Keratinocyte (primary cell): ENCODE results near the gene APCDD1.
"Not testable (repeated sequence)": the region's sequence is repeated elsewhere in the genome, so short reads cannot be mapped to it uniquely, and the experiment has no call there.

ENCODE experiments used
- CTCF ChIP-seq, 3 experiments: IDR thresholded peaks in 1 of 3; conservative IDR thresholded peaks in 1 of 3; optimal IDR thresholded peaks in 1 of 3; 2 replicates in 2 of 3; 3 replicates in 1 of 3; pipeline versions ENCODE3 to v1.5.1; 2011; ENCODE audit warnings: low read length in 3 of 3, mild to moderate bottlenecking in 3 of 3, moderate library complexity in 2 of 3, control low read depth in 1 of 3, inconsistent platforms in 1 of 3; ENCODE audit not compliant: insufficient read depth in 2 of 3; ENCODE audit errors: extremely low read depth in 1 of 3
- EZH2 ChIP-seq: IDR thresholded peaks from one replicate; pipeline ENCODE4 v1.6.1; 2012; ENCODE audit warnings: inconsistent platforms, mild to moderate bottlenecking, low read length, moderate library complexity

GRCh38 chr18:10539124-10539523 lies 84.7 kb downstream of the APCDD1 start:
- not testable (repeated sequence) for TF ChIP-seq CTCF (optimal IDR thresholded peaks at IDR 0.05 in 1 of 3, IDR thresholded peaks at IDR 0.05 in 1 of 3, conservative IDR thresholded peaks at IDR 0.05 in 1 of 3; ENCODE audit: extremely low read depth in 1 of 3, insufficient read depth in 2 of 3, low read length in 3 of 3); EZH2
